Panc1 (cell line): ENCODE data around the gene TMEM92.

Experiments
- CTCF ChIP-seq: fragments of 450-650 bp; IDR thresholded peaks from 2 replicates; pipeline ENCODE4 v1.5.1; 2017; ENCODE audit warnings: mild to moderate bottlenecking
- POLR2AphosphoS5 ChIP-seq: IDR thresholded peaks from 2 replicates; pipeline ENCODE4 v1.6.1; 2012; ENCODE audit warnings: mild to moderate bottlenecking, low read depth, low read length, moderate library complexity
- SIN3A ChIP-seq: IDR thresholded peaks from 2 replicates; pipeline ENCODE4 v1.6.1; 2012; ENCODE audit warnings: low read depth, mild to moderate bottlenecking, low read length, moderate library complexity, borderline replicate concordance; ENCODE audit not compliant: insufficient read depth
- TCF7L2 ChIP-seq: IDR thresholded peaks from 2 replicates; pipeline ENCODE4 v1.6.1; 2011; ENCODE audit warnings: mild to moderate bottlenecking, low read depth, low read length, inconsistent platforms
- TF ChIP-seq, protein P1 (sequence below), 2 experiments: IDR thresholded peaks; 2 replicates each; pipeline ENCODE4 v1.6.1; 2011 to 2012; ENCODE audit warnings: low read depth in 2 of 2, control low read depth in 1 of 2, low read length in 1 of 2, mild to moderate bottlenecking in 1 of 2, moderate library complexity in 1 of 2; ENCODE audit not compliant: insufficient read depth in 1 of 2

GRCh38 chr17:50307654-50308053 lies 33.4 kb downstream of the TMEM92 start:
- TF ChIP-seq CTCF (no peak), POLR2AphosphoS5 (no peak), SIN3A (no peak), TCF7L2 (no peak)
- TF ChIP-seq, protein P1, sequence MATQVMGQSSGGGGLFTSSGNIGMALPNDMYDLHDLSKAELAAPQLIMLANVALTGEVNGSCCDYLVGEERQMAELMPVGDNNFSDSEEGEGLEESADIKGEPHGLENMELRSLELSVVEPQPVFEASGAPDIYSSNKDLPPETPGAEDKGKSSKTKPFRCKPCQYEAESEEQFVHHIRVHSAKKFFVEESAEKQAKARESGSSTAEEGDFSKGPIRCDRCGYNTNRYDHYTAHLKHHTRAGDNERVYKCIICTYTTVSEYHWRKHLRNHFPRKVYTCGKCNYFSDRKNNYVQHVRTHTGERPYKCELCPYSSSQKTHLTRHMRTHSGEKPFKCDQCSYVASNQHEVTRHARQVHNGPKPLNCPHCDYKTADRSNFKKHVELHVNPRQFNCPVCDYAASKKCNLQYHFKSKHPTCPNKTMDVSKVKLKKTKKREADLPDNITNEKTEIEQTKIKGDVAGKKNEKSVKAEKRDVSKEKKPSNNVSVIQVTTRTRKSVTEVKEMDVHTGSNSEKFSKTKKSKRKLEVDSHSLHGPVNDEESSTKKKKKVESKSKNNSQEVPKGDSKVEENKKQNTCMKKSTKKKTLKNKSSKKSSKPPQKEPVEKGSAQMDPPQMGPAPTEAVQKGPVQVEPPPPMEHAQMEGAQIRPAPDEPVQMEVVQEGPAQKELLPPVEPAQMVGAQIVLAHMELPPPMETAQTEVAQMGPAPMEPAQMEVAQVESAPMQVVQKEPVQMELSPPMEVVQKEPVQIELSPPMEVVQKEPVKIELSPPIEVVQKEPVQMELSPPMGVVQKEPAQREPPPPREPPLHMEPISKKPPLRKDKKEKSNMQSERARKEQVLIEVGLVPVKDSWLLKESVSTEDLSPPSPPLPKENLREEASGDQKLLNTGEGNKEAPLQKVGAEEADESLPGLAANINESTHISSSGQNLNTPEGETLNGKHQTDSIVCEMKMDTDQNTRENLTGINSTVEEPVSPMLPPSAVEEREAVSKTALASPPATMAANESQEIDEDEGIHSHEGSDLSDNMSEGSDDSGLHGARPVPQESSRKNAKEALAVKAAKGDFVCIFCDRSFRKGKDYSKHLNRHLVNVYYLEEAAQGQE (IDR thresholded peaks at IDR 0.05; ENCODE audit: insufficient read depth in 1 of 2, low read depth in 2 of 2, low read length in 1 of 2) = no peak
